Astrocyte (in vitro differentiated cells and primary cell): ENCODE results near the gene RASIP1. TPM values are rescaled to one million over a fixed set of nuclear protein-coding genes. Genes with fewer than 3 reads are reported as not detected.
A peak's percentile ranks its signal among the peaks of the same experiment; 100 is the strongest.

Source experiments
- DNase-seq: peaks from one replicate; pipeline ENCODE4 v3.0.0-alpha.2; 2010; ENCODE audit warnings: low read depth
- FAIRE-seq: peaks from 2 replicates; lab custom pipeline; 2011; peaks lifted over from hg19 to GRCh38; lab: Jason Lieb, UNC
- H2AFZ ChIP-seq: 2 replicates; pipeline ENCODE4 v1.6.0; 2012; ENCODE audit warnings: low read depth, low read length, inconsistent platforms
- H3K27ac ChIP-seq: 2 replicates; pipeline ENCODE4 v1.5.1; 2011; ENCODE audit warnings: low read depth, low read length, inconsistent platforms
- H3K27me3 ChIP-seq: 2 replicates; pipeline ENCODE4 v1.6.0; 2011; ENCODE audit warnings: low read length, inconsistent platforms; ENCODE audit not compliant: insufficient read depth
- H3K36me3 ChIP-seq: 2 replicates; pipeline ENCODE4 v1.5.1; 2011; ENCODE audit warnings: low read length, inconsistent platforms; ENCODE audit not compliant: insufficient read depth
- H3K4me1 ChIP-seq: 2 replicates; pipeline ENCODE4 v1.5.1; 2011; ENCODE audit warnings: low read length, inconsistent platforms; ENCODE audit not compliant: insufficient read depth
- H3K4me2 ChIP-seq: 2 replicates; pipeline ENCODE4 v1.6.0; 2012; ENCODE audit warnings: low read length, inconsistent platforms
- H3K4me3 ChIP-seq: 2 replicates; pipeline ENCODE4 v1.5.1; 2011; ENCODE audit warnings: low read depth, mild to moderate bottlenecking, low read length, inconsistent platforms; ENCODE audit not compliant: insufficient read depth
- H3K79me2 ChIP-seq: 2 replicates; pipeline ENCODE4 v1.6.0; 2012; ENCODE audit warnings: mild to moderate bottlenecking, low read length, inconsistent platforms; ENCODE audit not compliant: insufficient read depth
- H3K9ac ChIP-seq: 2 replicates; pipeline ENCODE4 v1.6.0; 2012; ENCODE audit warnings: mild to moderate bottlenecking, low read length, inconsistent platforms
- H3K9me3 ChIP-seq: 2 replicates; pipeline ENCODE4 v1.5.1; 2012; ENCODE audit warnings: low read depth, mild to moderate bottlenecking, low read length, inconsistent platforms; ENCODE audit not compliant: insufficient read depth
- H4K20me1 ChIP-seq: 2 replicates; pipeline ENCODE4 v1.6.0; 2012; ENCODE audit warnings: low read length, inconsistent platforms; ENCODE audit not compliant: insufficient read depth
- H3K27ac Mint-ChIP-seq: one replicate; pipeline ENCODE4 v1.8.0; 2021; ENCODE audit warnings: mild to moderate bottlenecking, mixed read lengths; ENCODE audit not compliant: unreplicated experiment
- H3K27me3 Mint-ChIP-seq: one replicate; pipeline ENCODE4 v1.8.0; 2021; ENCODE audit warnings: low read depth, mixed read lengths; ENCODE audit not compliant: unreplicated experiment
- H3K36me3 Mint-ChIP-seq: one replicate; pipeline ENCODE4 v1.8.0; 2021; ENCODE audit warnings: low read depth, mixed read lengths; ENCODE audit not compliant: unreplicated experiment
- H3K4me1 Mint-ChIP-seq: one replicate; pipeline ENCODE4 v1.8.0; 2021; ENCODE audit warnings: low read depth, mixed read lengths; ENCODE audit not compliant: unreplicated experiment
- H3K4me3 Mint-ChIP-seq: one replicate; pipeline ENCODE4 v1.8.0; 2021; ENCODE audit warnings: mild to moderate bottlenecking, moderate library complexity, mixed read lengths; ENCODE audit not compliant: unreplicated experiment
- H3K9me3 Mint-ChIP-seq: one replicate; pipeline ENCODE4 v1.8.0; 2021; ENCODE audit warnings: mild to moderate bottlenecking, mixed read lengths; ENCODE audit not compliant: unreplicated experiment
- EZH2 ChIP-seq: IDR thresholded peaks from 2 replicates; pipeline ENCODE4 v1.6.1; 2012; ENCODE audit warnings: mild to moderate bottlenecking, low read length, inconsistent platforms; ENCODE audit not compliant: insufficient read depth
- total RNA-seq: library from RNA; stranded (reverse); gene quantifications from 2 replicates; pipeline ENCODE4 v1.2.1, GENCODE V29; 2021
- TF ChIP-seq, protein P1 (sequence below): IDR thresholded peaks from 2 replicates; pipeline ENCODE4 v1.5.1; 2011; ENCODE audit warnings: low read depth, mild to moderate bottlenecking, inconsistent platforms, low read length, moderate library complexity; ENCODE audit not compliant: insufficient read depth

Gene RASIP1
- total RNA-seq, 1 donor from 2014 or later, result 0.68 TPM

DNA sequence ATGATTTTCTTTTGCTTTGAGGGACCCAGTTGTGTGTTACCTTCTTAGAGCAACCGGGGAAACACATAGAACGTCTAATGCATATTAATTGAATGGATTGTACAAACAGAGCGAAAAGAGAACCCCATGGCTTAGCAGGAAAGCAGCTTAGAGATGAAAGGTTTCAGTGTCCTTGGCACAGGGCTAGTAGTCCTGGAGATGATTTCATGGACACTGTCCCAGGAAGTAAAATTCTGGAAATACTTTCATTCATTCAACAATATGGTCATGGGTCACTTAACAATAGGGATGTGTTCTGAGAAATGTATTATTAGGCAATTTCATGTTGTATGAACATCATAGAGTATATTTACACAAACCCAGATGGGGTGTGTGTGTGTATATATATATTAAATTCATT lies 54.3 kb downstream of the RASIP1 start:
- Histone ChIP-seq H2AFZ (no peak overlapping the region), H3K79me2 (no peaks in the 10 kb centered on the region), H4K20me1 (no peaks in the 10 kb centered on the region), H3K4me2 (no peak overlapping the region), H3K27me3 (peaks cover 7% of the 10 kb centered on the region), H3K27ac (no peak overlapping the region), H3K9ac (no peak overlapping the region), H3K4me3 (no peak overlapping the region), H3K4me1 (peaks cover 3% of the 10 kb centered on the region), H3K36me3 (no peaks in the 10 kb centered on the region), H3K9me3 (no peaks in the 10 kb centered on the region)
- Mint-ChIP-seq H3K27ac (no peak overlapping the region), H3K27me3 (peaks cover 10% of the 10 kb centered on the region), H3K4me3 (no peak overlapping the region), H3K36me3 (no peaks in the 10 kb centered on the region), H3K4me1 (no peaks in the 10 kb centered on the region), H3K9me3 (no peaks in the 10 kb centered on the region)
- TF ChIP-seq, protein P1, sequence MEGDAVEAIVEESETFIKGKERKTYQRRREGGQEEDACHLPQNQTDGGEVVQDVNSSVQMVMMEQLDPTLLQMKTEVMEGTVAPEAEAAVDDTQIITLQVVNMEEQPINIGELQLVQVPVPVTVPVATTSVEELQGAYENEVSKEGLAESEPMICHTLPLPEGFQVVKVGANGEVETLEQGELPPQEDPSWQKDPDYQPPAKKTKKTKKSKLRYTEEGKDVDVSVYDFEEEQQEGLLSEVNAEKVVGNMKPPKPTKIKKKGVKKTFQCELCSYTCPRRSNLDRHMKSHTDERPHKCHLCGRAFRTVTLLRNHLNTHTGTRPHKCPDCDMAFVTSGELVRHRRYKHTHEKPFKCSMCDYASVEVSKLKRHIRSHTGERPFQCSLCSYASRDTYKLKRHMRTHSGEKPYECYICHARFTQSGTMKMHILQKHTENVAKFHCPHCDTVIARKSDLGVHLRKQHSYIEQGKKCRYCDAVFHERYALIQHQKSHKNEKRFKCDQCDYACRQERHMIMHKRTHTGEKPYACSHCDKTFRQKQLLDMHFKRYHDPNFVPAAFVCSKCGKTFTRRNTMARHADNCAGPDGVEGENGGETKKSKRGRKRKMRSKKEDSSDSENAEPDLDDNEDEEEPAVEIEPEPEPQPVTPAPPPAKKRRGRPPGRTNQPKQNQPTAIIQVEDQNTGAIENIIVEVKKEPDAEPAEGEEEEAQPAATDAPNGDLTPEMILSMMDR, result no peak
- no peak for TF ChIP-seq EZH2
- FAIRE-seq, result no peak
- DNase-seq, result no peak

DNA sequence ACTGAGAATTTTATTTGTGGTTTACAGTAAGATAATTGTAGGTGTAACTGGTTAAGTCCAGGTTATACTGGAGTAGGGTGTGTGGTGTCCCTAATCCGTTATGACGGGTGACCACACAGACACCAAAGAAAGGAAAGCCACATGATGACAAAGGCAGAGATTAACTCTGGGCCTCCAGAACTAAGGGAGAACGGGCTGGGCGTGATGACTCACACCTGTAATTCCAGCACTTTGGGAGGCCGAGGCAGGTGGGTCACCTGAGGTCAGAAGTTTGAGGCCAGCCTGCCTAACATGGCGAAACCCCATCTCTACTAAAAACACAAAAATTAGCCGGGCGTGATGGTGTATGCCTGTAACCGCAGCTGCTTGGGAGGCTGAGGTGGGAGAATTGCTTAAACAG lies 54.8 kb downstream of the RASIP1 start:
- FAIRE-seq, result no peak

DNA sequence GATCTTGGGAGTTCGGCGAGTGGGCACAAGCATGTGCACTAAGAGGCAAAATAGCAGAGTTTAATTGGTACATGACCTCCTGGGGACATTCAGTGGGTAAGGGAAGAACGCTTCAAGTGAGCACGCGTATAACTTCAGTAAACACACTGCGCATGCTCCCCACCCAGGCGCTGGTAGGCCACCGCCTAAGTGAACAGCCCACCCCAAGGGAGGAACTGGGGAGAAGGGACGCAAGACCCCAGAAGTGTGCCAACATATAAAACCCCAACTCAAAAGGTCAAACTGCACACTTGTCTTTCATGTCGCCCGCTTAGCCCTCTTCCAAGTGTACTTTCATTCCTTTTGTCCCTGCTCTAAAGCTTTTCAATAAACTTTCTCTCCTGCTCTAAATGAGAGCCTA lies 57.1 kb downstream of the RASIP1 start:
- Mint-ChIP-seq H3K4me1 (no peaks in the 10 kb centered on the region), H3K36me3 (no peaks in the 10 kb centered on the region), H3K9me3 (no peaks in the 10 kb centered on the region), H3K27ac (no peak overlapping the region), H3K4me3 (no peak overlapping the region), H3K27me3 (peaks cover 11% of the 10 kb centered on the region)
- H3K4me2 ChIP-seq, result peak overlapping the region; percentile 81
- peaks cover 6% of the 10 kb centered on the region for H3K4me1 ChIP-seq
- FAIRE-seq (no peak), DNase-seq (peak; percentile 52)
- H2AFZ ChIP-seq, result peak overlapping the region; percentile 83
- H3K27me3 ChIP-seq, result peaks cover 7% of the 10 kb centered on the region
- no peaks in the 10 kb centered on the region for H3K9me3 ChIP-seq
- no peaks in the 10 kb centered on the region for H4K20me1 ChIP-seq
- H3K36me3 ChIP-seq, result no peaks in the 10 kb centered on the region
- peak overlapping the region; percentile 27 for H3K9ac ChIP-seq
- TF ChIP-seq, protein P1, result no peak
- no peak for TF ChIP-seq EZH2
- peak overlapping the region; percentile 57 for H3K4me3 ChIP-seq
- H3K79me2 ChIP-seq, result no peaks in the 10 kb centered on the region
- H3K27ac ChIP-seq, result no peak overlapping the region

More for the DNA sequence above, 54.8 kb downstream of the RASIP1 start:
- no peaks in the 10 kb centered on the region for H3K9me3 Mint-ChIP-seq
- H3K27ac ChIP-seq, result no peak overlapping the region
- no peak overlapping the region for H3K4me3 Mint-ChIP-seq
- H2AFZ ChIP-seq, result no peak overlapping the region
- DNase-seq, result no peak
- no peaks in the 10 kb centered on the region for H3K9me3 ChIP-seq
- peaks cover 7% of the 10 kb centered on the region for H3K27me3 ChIP-seq
- no peaks in the 10 kb centered on the region for H4K20me1 ChIP-seq
- H3K36me3 Mint-ChIP-seq, result no peaks in the 10 kb centered on the region
- H3K79me2 ChIP-seq, result no peaks in the 10 kb centered on the region
- H3K4me1 ChIP-seq, result peaks cover 6% of the 10 kb centered on the region
- H3K27ac Mint-ChIP-seq, result no peak overlapping the region
- no peak overlapping the region for H3K9ac ChIP-seq
- H3K4me3 ChIP-seq, result no peak overlapping the region
- no peaks in the 10 kb centered on the region for H3K4me1 Mint-ChIP-seq
- no peak overlapping the region for H3K4me2 ChIP-seq
- H3K36me3 ChIP-seq, result no peaks in the 10 kb centered on the region
- peaks cover 11% of the 10 kb centered on the region for H3K27me3 Mint-ChIP-seq
- TF ChIP-seq, protein P1, result no peak
- no peak for TF ChIP-seq EZH2
